Measurements from ENCODE around the gene PRDM11.

The PRDM11 gene

GRCh38 chr11:45146072-45147016 is at the start of gene PRDM11:
Gene PRDM11, plus strand, starts transcription at chr11:45146639. Its CDS starts 35,128 bp downstream, at chr11:45181767.
- TF ChIP-seq CTCF (IDR thresholded peaks at IDR 0.05) = no peak

GRCh38 chr11:45097721-45098493 is 48.5 kb upstream of the PRDM11 start:
- no peak for TF ChIP-seq CTCF (IDR thresholded peaks at IDR 0.05)

DNA sequence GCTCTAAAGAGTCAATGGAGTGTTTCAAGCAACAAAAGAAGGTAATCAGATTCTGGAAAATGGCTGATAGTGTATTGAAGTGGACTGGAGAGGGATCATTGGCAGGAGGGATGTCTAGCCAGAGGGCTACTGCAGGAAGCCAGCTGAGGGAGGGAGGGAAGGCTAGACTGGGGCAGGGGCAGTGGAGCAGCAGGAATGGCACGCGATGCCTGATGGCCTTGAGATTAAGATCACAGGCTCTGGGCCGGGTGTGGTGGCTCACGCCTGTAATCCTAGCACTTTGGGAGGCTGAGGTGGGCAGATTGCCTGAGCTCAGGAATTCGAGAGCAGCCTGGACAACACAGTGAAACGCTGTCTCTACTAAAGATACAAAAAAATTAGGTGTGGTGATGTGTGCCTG is 47.5 kb upstream of the PRDM11 start:
- no peak for TF ChIP-seq CTCF (IDR thresholded peaks at IDR 0.05)

DNA sequence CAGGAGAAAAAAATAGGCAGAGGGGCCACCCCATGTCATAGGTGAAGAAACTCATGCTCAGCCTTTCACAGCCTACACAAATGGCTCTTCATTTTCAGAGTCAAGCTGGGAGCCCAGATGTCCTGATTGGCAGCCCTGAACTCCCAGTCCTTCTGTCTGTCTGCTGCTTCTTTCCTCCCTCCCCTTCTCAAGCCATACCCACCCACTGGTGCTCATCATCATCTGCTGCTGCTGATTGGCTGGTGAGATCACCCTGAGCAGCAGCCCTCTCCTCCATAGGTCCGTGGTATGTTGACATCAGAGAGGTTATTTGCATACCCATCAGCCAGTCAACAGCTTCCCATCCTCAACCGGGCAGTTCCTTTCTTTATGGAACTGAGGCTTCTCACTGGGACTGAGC is 46.1 kb upstream of the PRDM11 start:
- no peak for TF ChIP-seq CTCF (IDR thresholded peaks at IDR 0.05)

GRCh38 chr11:45102361-45102809 is 44.1 kb upstream of the PRDM11 start:
- TF ChIP-seq CTCF (IDR thresholded peaks at IDR 0.05) = no peak

DNA sequence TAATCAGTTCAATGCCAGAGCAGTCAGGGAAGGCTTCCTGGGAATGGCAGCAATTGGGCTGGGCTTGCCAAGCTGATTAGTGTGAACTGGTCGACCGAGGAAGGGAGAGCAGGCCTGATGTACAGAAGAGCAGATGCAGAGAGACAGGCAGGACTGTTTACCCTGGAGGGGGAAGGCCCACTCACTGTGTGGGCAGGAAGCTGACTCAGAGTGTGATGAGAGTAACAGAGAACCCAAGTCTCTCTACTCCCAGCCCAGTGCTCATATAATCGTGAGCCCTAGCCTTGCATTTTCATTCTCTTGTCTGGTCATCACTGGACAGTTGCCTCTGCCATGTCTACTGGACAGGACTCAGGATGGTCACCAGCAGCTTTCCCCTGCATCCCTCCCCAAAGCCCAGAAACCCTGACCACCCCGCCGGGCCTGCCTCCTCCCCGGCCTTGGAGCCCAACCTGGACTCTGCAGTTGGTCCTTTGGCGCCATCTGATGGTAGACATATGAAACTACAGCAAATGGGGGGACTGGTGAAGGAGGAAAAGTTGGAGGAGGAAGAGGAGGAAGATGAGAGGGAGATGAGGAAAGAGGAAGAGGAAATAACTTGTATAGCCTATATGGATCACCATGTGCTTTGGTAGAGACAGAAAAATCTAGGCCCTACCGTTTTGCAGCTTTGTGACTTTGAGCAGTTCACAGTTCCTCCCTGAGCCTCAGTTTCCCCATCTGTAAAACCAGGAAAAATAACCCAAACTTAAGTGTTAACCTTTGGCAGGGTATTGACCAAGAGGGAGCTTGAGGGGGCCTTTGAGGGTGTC is 43.4 kb upstream of the PRDM11 start:
- peak; percentile 95 for TF ChIP-seq CTCF (IDR thresholded peaks at IDR 0.05)
